ENCODE measurements around the gene ZBTB20. TPM values are rescaled to one million over a fixed set of nuclear protein-coding genes. Genes with fewer than 3 reads are reported as not detected.

Gene ZBTB20
- polyA plus RNA-seq, 1 of the 3 experiments (the other 2 are of a cell fraction), result 0.43 TPM

DNA sequence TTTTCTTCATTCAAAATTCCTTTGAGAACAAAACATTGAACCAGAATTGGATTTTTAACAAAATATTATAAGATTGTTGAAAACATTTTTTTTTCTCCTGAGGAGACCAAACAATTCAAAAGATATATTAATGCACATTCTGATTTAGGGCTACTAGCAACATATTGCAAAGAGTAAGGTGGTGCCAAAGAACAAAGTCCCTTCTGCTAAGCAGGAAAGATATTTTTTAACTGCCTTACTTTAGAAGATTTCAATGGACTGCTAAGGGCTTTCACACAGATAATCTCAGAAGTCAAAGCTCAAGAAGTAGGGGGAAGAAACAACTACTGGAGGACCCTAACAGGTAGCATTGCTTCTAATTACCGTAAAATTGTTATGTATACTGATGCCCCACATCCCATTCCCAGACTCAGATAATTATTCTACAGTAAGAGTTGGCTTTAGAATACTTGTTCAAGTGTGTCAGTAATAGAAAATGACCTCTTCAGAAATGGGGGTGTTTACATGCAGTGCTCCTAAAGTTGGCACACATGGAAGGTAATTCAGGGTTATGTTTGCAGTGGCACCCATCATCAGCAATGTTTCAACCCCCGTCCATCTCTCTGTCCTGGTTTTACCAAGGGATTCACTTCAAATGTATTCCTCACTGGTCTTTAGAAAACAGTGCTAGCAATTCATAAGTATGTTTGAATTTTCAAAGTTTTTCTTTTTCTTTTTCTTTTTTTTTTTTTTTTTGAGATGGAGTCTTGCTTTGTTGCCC, 354.7 kb downstream of the ZBTB20 start:
- Histone ChIP-seq H3K9ac (no peak overlapping the region), H2AFZ (ENCODE audit: low read depth) (no peak overlapping the region), H3K4me2 (no peak overlapping the region), H3F3A (replicated peaks; ENCODE audit: insufficient read depth) (no peaks in the 10 kb centered on the region), H3K4me1 (ENCODE audit: control insufficient read depth in 1 of 2, insufficient read depth in 2 of 2, low read depth in 1 of 2, low read length in 1 of 2) (no peaks in the 10 kb centered on the region; a peak in 1 of 4 replicates), H3K79me2 (ENCODE audit: insufficient read depth) (no peaks in the 10 kb centered on the region), H4K20me1 (ENCODE audit: insufficient read depth) (no peaks in the 10 kb centered on the region), H3K27me3 (ENCODE audit: insufficient read depth) (no peaks in the 10 kb centered on the region), H3K9me2 (no peaks in the 10 kb centered on the region), H3K27ac (ENCODE audit: low read depth in 2 of 2, low read length in 1 of 2) (no peak overlapping the region), H3K9me3 (no peaks in the 10 kb centered on the region), H3K4me3 (ENCODE audit: low read depth in 2 of 2, low read length in 1 of 2) (no peak overlapping the region), H3K36me3 (replicated peaks in 1 of 2; ENCODE audit: control insufficient read depth in 1 of 2, insufficient read depth in 2 of 2, low read length in 1 of 2) (no peaks in the 10 kb centered on the region)
- no peak for TF ChIP-seq RCOR1 (IDR thresholded peaks at IDR 0.05; ENCODE audit: low read length)
- no peak for TF ChIP-seq TEAD4 (IDR thresholded peaks at IDR 0.05; ENCODE audit: borderline replicate concordance, insufficient read depth)
- TF ChIP-seq, protein P1, sequence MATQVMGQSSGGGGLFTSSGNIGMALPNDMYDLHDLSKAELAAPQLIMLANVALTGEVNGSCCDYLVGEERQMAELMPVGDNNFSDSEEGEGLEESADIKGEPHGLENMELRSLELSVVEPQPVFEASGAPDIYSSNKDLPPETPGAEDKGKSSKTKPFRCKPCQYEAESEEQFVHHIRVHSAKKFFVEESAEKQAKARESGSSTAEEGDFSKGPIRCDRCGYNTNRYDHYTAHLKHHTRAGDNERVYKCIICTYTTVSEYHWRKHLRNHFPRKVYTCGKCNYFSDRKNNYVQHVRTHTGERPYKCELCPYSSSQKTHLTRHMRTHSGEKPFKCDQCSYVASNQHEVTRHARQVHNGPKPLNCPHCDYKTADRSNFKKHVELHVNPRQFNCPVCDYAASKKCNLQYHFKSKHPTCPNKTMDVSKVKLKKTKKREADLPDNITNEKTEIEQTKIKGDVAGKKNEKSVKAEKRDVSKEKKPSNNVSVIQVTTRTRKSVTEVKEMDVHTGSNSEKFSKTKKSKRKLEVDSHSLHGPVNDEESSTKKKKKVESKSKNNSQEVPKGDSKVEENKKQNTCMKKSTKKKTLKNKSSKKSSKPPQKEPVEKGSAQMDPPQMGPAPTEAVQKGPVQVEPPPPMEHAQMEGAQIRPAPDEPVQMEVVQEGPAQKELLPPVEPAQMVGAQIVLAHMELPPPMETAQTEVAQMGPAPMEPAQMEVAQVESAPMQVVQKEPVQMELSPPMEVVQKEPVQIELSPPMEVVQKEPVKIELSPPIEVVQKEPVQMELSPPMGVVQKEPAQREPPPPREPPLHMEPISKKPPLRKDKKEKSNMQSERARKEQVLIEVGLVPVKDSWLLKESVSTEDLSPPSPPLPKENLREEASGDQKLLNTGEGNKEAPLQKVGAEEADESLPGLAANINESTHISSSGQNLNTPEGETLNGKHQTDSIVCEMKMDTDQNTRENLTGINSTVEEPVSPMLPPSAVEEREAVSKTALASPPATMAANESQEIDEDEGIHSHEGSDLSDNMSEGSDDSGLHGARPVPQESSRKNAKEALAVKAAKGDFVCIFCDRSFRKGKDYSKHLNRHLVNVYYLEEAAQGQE (IDR thresholded peaks at IDR 0.05; ENCODE audit: low read depth, low read length), result no peak
- no peak for TF ChIP-seq TAF1 (IDR thresholded peaks at IDR 0.05; ENCODE audit: borderline replicate concordance, low read depth, low read length)
- TF ChIP-seq, protein P2, sequence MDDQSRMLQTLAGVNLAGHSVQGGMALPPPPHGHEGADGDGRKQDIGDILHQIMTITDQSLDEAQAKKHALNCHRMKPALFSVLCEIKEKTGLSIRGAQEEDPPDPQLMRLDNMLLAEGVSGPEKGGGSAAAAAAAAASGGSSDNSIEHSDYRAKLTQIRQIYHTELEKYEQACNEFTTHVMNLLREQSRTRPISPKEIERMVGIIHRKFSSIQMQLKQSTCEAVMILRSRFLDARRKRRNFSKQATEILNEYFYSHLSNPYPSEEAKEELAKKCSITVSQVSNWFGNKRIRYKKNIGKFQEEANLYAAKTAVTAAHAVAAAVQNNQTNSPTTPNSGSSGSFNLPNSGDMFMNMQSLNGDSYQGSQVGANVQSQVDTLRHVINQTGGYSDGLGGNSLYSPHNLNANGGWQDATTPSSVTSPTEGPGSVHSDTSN (IDR thresholded peaks at IDR 0.05), result no peak
- TF ChIP-seq FOSL2 (IDR thresholded peaks at IDR 0.05; ENCODE audit: borderline replicate concordance, low read depth), result no peak
- no peak for TF ChIP-seq GATA2 (CRISPR knock-in tag; IDR thresholded peaks at IDR 0.05)
- TF ChIP-seq JUND (IDR thresholded peaks at IDR 0.05), result no peak
- TF ChIP-seq NRF1 (IDR thresholded peaks at IDR 0.05; ENCODE audit: low read depth, low read length), result no peak
- no peak for TF ChIP-seq POLR2AphosphoS5 (IDR thresholded peaks at IDR 0.05; ENCODE audit: low read depth, low read length)
- TF ChIP-seq, protein P3, sequence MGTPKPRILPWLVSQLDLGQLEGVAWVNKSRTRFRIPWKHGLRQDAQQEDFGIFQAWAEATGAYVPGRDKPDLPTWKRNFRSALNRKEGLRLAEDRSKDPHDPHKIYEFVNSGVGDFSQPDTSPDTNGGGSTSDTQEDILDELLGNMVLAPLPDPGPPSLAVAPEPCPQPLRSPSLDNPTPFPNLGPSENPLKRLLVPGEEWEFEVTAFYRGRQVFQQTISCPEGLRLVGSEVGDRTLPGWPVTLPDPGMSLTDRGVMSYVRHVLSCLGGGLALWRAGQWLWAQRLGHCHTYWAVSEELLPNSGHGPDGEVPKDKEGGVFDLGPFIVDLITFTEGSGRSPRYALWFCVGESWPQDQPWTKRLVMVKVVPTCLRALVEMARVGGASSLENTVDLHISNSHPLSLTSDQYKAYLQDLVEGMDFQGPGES (IDR thresholded peaks at IDR 0.05; ENCODE audit: low read depth, low read length), result no peak
- TF ChIP-seq FOXJ3 (CRISPR knock-in tag; IDR thresholded peaks at IDR 0.05), result no peak
- TF ChIP-seq, protein P4, sequence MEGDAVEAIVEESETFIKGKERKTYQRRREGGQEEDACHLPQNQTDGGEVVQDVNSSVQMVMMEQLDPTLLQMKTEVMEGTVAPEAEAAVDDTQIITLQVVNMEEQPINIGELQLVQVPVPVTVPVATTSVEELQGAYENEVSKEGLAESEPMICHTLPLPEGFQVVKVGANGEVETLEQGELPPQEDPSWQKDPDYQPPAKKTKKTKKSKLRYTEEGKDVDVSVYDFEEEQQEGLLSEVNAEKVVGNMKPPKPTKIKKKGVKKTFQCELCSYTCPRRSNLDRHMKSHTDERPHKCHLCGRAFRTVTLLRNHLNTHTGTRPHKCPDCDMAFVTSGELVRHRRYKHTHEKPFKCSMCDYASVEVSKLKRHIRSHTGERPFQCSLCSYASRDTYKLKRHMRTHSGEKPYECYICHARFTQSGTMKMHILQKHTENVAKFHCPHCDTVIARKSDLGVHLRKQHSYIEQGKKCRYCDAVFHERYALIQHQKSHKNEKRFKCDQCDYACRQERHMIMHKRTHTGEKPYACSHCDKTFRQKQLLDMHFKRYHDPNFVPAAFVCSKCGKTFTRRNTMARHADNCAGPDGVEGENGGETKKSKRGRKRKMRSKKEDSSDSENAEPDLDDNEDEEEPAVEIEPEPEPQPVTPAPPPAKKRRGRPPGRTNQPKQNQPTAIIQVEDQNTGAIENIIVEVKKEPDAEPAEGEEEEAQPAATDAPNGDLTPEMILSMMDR (IDR thresholded peaks at IDR 0.05), result no peak
- no peak for TF ChIP-seq TCF12 (IDR thresholded peaks at IDR 0.05)
- TF ChIP-seq, protein P5, sequence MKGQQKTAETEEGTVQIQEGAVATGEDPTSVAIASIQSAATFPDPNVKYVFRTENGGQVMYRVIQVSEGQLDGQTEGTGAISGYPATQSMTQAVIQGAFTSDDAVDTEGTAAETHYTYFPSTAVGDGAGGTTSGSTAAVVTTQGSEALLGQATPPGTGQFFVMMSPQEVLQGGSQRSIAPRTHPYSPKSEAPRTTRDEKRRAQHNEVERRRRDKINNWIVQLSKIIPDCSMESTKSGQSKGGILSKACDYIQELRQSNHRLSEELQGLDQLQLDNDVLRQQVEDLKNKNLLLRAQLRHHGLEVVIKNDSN (IDR thresholded peaks at IDR 0.05; ENCODE audit: borderline replicate concordance, low read depth), result no peak
- POLR2A ChIA-PET, result no interaction called here
- no peak for DNase-seq
- 92% methylated on average over 2 of the region's 2 CpGs for WGBS (ENCODE audit: low lambda C conversion rate)
- CTCF ChIA-PET, result interaction anchor here (1.1 kb wide), 1 partner anchor 408 kb away, joined by 3 read pairs; no protein-coding TSS in a partner anchor

Data from SK-N-SH (cell line).